Adrenal gland (tissue), 12 donors: Measurements from ENCODE around the gene GJE1. TPM values are rescaled to one million over a fixed set of nuclear protein-coding genes. Genes with fewer than 3 reads are reported as not detected.

Experiments used
- DNase-seq, 7 donors: peaks; one replicate each; pipeline ENCODE4 v3.0.0-alpha.2; 2019 to 2020
- H3K27ac ChIP-seq, 5 donors: fragments of 200-600 bp; sonication (generic) in 4 of 5; 1 replicate in 3 of 5; 2 replicates in 2 of 5; pipeline versions ENCODE4 v1.5.1 to v1.8.0; 2016 to 2020; ENCODE audit warnings: mild to moderate bottlenecking in 1 of 5
- H3K27me3 ChIP-seq: fragments of 200-600 bp; 2 replicates; pipeline ENCODE4 v1.8.0; 2021
- H3K36me3 ChIP-seq, 2 donors: fragments of 200-600 bp; replicated peaks in 1 of 2; 1 replicate in 1 of 2; 2 replicates in 1 of 2; pipeline versions ENCODE4 v1.5.1 to v1.8.0; 2018 to 2022
- H3K4me1 ChIP-seq, 2 donors: fragments of 200-600 bp; replicated peaks in 1 of 2; 1 replicate in 1 of 2; 2 replicates in 1 of 2; pipeline versions ENCODE4 v1.5.1 to v1.8.0; 2018 to 2021
- H3K4me3 ChIP-seq, 4 donors: fragments of 200-600 bp; sonication (generic) in 3 of 4; one replicate each; pipeline ENCODE4 v1.5.1; 2016 to 2018
- H3K9me3 ChIP-seq, 3 donors: fragments of 200-600 bp; sonication (generic) in 1 of 3; replicated peaks in 1 of 3; 1 replicate in 2 of 3; 2 replicates in 1 of 3; pipeline versions ENCODE4 v1.5.1 to v1.8.0; 2016 to 2021
- POLR2A ChIP-seq, 2 donors: fragments of 450-650 bp; IDR thresholded peaks; one replicate each; pipeline ENCODE4 v1.6.1; 2017; ENCODE audit warnings: antibody characterized with exemption in 2 of 2, mild to moderate bottlenecking in 2 of 2, moderate library complexity in 1 of 2
- WGBS, 4 donors: extraction: QIAGEN DNeasy Blood & Tissue Kit in 2 of 4; methylation state at CpG; one replicate each; pipeline versions ENCODE4 v1.1.5 to v1.1.7; 2013 to 2017; 5-methylcytosine and 5-hydroxymethylcytosine counted together
- intact Hi-C, 2 donors: fragments of 100-400 bp; cut with DNase I; formaldehyde crosslinking; loops; one replicate each; pipeline versions ENCODE4 v1.14.1 to v1.15.0; 2022 to 2023
- polyA plus RNA-seq, 3 donors: library from polyadenylated mRNA; stranded (reverse); fragments of 200-250 nt in 2 of 3; fragments of 350-450 nt in 1 of 3; fragmentation: Illumina TruSeq in 1 of 3; extraction: RNeasy Lipid Tissue Mini Kit (QIAGEN cat#74804) in 1 of 3; gene quantifications; one replicate each; pipeline ENCODE4 v1.2.3, GENCODE V29; 2013 to 2014
- total RNA-seq, 9 donors: library from RNA; depleted of rRNA in 4 of 9; stranded (reverse); fragments of >200 nt in 4 of 9; fragments of 120-200 nt in 1 of 9; fragmentation: NEBNext Ultra II Directional in 1 of 9; extraction: Animal tissue kit (Norgen Biotek cat#: 25700) in 1 of 9; gene quantifications; one replicate each; pipeline versions ENCODE4 v1.1.0 to v1.2.4, GENCODE V29; 2013 to 2023
- TF ChIP-seq, protein P1 (sequence below), 6 experiments: fragments of 450-650 bp in 4 of 6; fragments of 200-600 bp in 2 of 6; sonication (generic) in 1 of 6; IDR thresholded peaks; 1 replicate in 5 of 6; 2 replicates in 1 of 6; pipeline versions ENCODE4 v1.5.1 to v1.8.0; 2016 to 2021; ENCODE audit warnings: antibody characterized with exemption in 6 of 6, mild to moderate bottlenecking in 2 of 6, moderate library complexity in 1 of 6
- donor health status: healthy with polysubstance abuse.
- donor health status: Bipolar disorder and iron deficiency.
- donor health status: DM: yes; HTN: yes; CAD: no.
- donor health status: DM: no; HTN: no; CAD: no.
- donor health status: DM: no; HTN: no; CAD: no.
- donor health status: DM: yes; HTN: yes; CAD: no.

The GJE1 gene
- total and polyA plus RNA-seq, 12 donors = not detected

DNA sequence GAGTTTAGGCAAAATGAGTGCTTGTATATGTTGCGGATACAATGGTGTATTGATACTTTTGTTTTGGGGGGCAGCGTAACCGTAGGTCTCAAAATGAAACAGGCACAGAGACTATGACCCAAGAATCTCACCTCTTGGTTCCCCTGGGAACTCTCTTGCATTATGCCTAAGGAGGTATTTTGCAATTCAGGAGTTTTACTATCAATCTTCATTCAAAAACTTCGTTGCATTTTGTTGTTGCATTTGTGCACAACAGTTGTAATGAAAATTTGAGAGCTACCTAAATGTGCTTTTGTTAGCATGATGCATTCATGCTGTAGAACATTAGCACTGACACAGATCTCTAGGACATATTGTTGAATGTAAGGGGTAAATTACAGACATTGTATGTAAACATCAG, 32.5 kb downstream of the GJE1 start:
- intact Hi-C loops = no loop called here
- Histone ChIP-seq H3K27me3 (no peaks in the 10 kb centered on the region), H3K36me3 (peaks cover 0 to 8% of the 10 kb centered on the region in 2 donors), H3K4me3 (no peak overlapping the region), H3K9me3 (no peaks in the 10 kb centered on the region), H3K4me1 (peaks cover 0 to 8% of the 10 kb centered on the region in 2 donors), H3K27ac (no peak overlapping the region)
- 92 to 96% (median 94%) methylated on average over 4 of the region's 4 CpGs for WGBS, 4 donors
- TF ChIP-seq, protein P1, sequence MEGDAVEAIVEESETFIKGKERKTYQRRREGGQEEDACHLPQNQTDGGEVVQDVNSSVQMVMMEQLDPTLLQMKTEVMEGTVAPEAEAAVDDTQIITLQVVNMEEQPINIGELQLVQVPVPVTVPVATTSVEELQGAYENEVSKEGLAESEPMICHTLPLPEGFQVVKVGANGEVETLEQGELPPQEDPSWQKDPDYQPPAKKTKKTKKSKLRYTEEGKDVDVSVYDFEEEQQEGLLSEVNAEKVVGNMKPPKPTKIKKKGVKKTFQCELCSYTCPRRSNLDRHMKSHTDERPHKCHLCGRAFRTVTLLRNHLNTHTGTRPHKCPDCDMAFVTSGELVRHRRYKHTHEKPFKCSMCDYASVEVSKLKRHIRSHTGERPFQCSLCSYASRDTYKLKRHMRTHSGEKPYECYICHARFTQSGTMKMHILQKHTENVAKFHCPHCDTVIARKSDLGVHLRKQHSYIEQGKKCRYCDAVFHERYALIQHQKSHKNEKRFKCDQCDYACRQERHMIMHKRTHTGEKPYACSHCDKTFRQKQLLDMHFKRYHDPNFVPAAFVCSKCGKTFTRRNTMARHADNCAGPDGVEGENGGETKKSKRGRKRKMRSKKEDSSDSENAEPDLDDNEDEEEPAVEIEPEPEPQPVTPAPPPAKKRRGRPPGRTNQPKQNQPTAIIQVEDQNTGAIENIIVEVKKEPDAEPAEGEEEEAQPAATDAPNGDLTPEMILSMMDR (IDR thresholded peaks at IDR 0.05) = no peak
- no peak for TF ChIP-seq POLR2A (IDR thresholded peaks at IDR 0.05)
- no peak for DNase-seq

DNA sequence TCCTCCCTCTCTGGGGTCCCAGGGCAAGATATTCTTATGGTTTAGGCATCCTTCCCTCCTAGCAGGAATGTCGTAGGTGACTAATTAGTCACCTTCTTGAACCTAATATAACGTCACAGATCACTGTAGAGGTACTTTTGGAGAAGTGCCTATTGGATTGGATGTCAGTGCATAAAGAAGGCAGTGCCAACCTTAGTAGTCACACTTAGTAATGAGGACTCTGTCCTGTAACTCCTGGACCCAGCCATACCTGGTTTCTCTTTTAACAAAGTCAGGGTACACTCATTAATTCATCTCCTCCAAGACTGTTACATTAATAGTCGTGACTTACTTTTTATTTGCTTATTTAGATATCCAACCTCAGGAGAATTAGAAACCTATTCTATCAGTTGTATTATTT, 34.3 kb downstream of the GJE1 start:
- WGBS, 4 donors = 77 to 88% (median 86%) methylated on average over 3 of the region's 3 CpGs
- H3K27me3 ChIP-seq = no peaks in the 10 kb centered on the region
- no peak for TF ChIP-seq POLR2A (IDR thresholded peaks at IDR 0.05)
- TF ChIP-seq, protein P1 (IDR thresholded peaks at IDR 0.05) = no peak
- DNase-seq = no peak
- H3K4me1 ChIP-seq = peaks cover 0 to 8% of the 10 kb centered on the region in 2 donors
- peaks cover 0 to 25% of the 10 kb centered on the region in 2 donors for H3K36me3 ChIP-seq
- H3K9me3 ChIP-seq = no peaks in the 10 kb centered on the region
- intact Hi-C loops = no loop called here
- no peak overlapping the region for H3K4me3 ChIP-seq
- no peak overlapping the region for H3K27ac ChIP-seq

DNA sequence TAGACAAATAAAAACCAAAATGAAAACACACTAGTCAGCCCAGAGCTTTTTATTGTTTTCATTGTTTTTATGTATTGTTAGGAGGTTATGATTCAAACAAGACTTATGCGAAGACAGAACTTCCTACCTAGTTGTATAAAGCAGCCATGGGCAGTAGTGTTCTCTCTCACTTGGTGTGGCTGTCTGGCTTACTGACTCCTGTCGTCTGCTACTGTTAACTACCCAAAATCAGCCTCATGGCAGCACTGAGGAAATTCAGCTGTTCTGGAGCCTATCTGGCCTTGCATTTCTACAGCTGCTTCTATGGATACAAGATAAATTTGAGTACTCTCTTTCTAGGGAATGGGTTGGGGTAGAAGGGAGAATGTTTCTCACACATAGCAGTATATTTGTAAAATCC, 34.8 kb downstream of the GJE1 start:
- no peak for DNase-seq
- Histone ChIP-seq H3K27ac (no peak overlapping the region), H3K4me3 (no peak overlapping the region), H3K9me3 (no peaks in the 10 kb centered on the region), H3K27me3 (no peaks in the 10 kb centered on the region), H3K36me3 (peaks cover 0 to 29% of the 10 kb centered on the region in 2 donors), H3K4me1 (peaks cover 0 to 8% of the 10 kb centered on the region in 2 donors)
- intact Hi-C loops = no loop called here
- TF ChIP-seq POLR2A (IDR thresholded peaks at IDR 0.05) = no peak
- TF ChIP-seq, protein P1 (IDR thresholded peaks at IDR 0.05) = no peak
- WGBS, 4 donors = 84 to 89% (median 86%) methylated on average over 2 of the region's 2 CpGs

DNA sequence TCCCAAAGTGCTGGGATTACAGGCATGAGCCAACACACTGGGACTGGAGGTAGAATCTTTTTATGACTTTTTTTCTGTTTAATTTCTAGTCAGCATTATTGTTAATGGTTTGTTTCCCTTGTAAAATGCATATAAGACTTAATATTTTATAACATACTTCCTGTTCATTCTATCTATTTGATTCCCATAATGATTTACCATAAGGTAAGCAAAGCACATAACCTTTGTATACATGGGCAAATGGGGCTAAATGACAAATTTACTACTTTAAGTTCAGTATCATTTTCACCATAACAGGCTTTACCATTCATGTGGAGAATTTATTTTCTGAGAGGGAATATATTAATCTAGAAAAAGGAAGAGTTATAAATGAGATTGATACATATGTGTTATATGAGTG, 38.6 kb downstream of the GJE1 start:
- Histone ChIP-seq H3K27ac (no peak overlapping the region), H3K27me3 (no peaks in the 10 kb centered on the region), H3K4me3 (no peak overlapping the region), H3K36me3 (peaks cover 0 to 30% of the 10 kb centered on the region in 2 donors), H3K9me3 (no peaks in the 10 kb centered on the region), H3K4me1 (no peaks in the 10 kb centered on the region)
- TF ChIP-seq POLR2A (IDR thresholded peaks at IDR 0.05) = no peak
- TF ChIP-seq, protein P1 (IDR thresholded peaks at IDR 0.05) = no peak
- DNase-seq = no peak
- intact Hi-C loops = no loop called here
